GM19397 (cell line): ENCODE measurements around the gene FAAH.

Experiments used
- ATAC-seq: cut with Tn5 transposase; IDR thresholded peaks from one replicate; pipeline ENCODE4 v1.9.1; 2021; ENCODE audit warnings: mild to moderate bottlenecking, moderate library complexity; ENCODE audit not compliant: unreplicated experiment

Gene FAAH

GRCh38 chr1:46421739-46422138, 27.6 kb downstream of the FAAH start:
- ATAC-seq, result no peak

GRCh38 chr1:46422261-46422871, 28.2 kb downstream of the FAAH start:
- no peak for ATAC-seq

- ATAC-seq, result no peak
Measured at GRCh38 chr1:46423574-46424240, 29.6 kb downstream of the FAAH start.

GRCh38 chr1:46424730-46425129, 30.6 kb downstream of the FAAH start:
- no peak for ATAC-seq

- no peak for ATAC-seq
Measured at GRCh38 chr1:46425726-46426125, 31.6 kb downstream of the FAAH start.

GRCh38 chr1:46427541-46427940, 33.4 kb downstream of the FAAH start:
- no peak for ATAC-seq

- no peak for ATAC-seq
Measured at GRCh38 chr1:46429436-46429835, 35.3 kb downstream of the FAAH start.

GRCh38 chr1:46431695-46432094, 37.6 kb downstream of the FAAH start:
- ATAC-seq, result no peak

GRCh38 chr1:46432781-46433327, 38.7 kb downstream of the FAAH start:
- no peak for ATAC-seq

GRCh38 chr1:46434358-46434757, 40.2 kb downstream of the FAAH start:
- ATAC-seq, result no peak

- ATAC-seq, result no peak
Measured at GRCh38 chr1:46436844-46437243, 42.7 kb downstream of the FAAH start.

- ATAC-seq, result no peak
Measured at GRCh38 chr1:46437723-46438122, 43.6 kb downstream of the FAAH start.

GRCh38 chr1:46438346-46438745, 44.2 kb downstream of the FAAH start:
- ATAC-seq, result no peak

- ATAC-seq, result no peak
Measured at GRCh38 chr1:46440478-46440877, 46.4 kb downstream of the FAAH start.

- ATAC-seq, result no peak
Measured at GRCh38 chr1:46442317-46443161, 48.4 kb downstream of the FAAH start.

- no peak for ATAC-seq
Measured at GRCh38 chr1:46444466-46444865, 50.3 kb downstream of the FAAH start.

GRCh38 chr1:46445773-46446256, 51.7 kb downstream of the FAAH start:
- no peak for ATAC-seq

- ATAC-seq, result no peak
Measured at GRCh38 chr1:46446646-46447498, 52.8 kb downstream of the FAAH start.

GRCh38 chr1:46447499-46448108, 53.5 kb downstream of the FAAH start:
- ATAC-seq, result no peak
